Neural cell (in vitro differentiated cells): ENCODE results near the gene PTPRO. TPM values are rescaled to one million over a fixed set of nuclear protein-coding genes. Genes with fewer than 3 reads are reported as not detected.

Experiments
- H2AFZ ChIP-seq: fragments of 200-600, 300-800 bp; sonication (generic), shearing (Covaris generic); 2 replicates; pipeline ENCODE4 v1.6.0; 2014; ENCODE audit warnings: low read depth, mild to moderate bottlenecking, antibody characterized with exemption, low read length, moderate library complexity
- H3F3A ChIP-seq: fragments of 200-600 bp; shearing (Covaris generic); 2 replicates; pipeline ENCODE4 v1.6.1; 2016; ENCODE audit warnings: mild to moderate bottlenecking, moderate library complexity, mixed read lengths, antibody characterized with exemption, low read length; ENCODE audit not compliant: insufficient read depth, poor library complexity, severe bottlenecking
- H3K27ac ChIP-seq: fragments of 200-600, 300-800 bp; sonication (generic), shearing (Covaris generic); 2 replicates; pipeline ENCODE4 v1.5.1; 2014; ENCODE audit warnings: mild to moderate bottlenecking, low read length, moderate library complexity
- H3K27me3 ChIP-seq: fragments of 300-800, 200-600 bp; sonication (generic), shearing (Covaris generic); 2 replicates; pipeline ENCODE4 v1.6.0; 2014; ENCODE audit warnings: mild to moderate bottlenecking, low read depth, low read length, moderate library complexity; ENCODE audit not compliant: insufficient read depth
- H3K36me3 ChIP-seq: fragments of 300-800, 200-600 bp; sonication (generic), shearing (Covaris generic); 2 replicates; pipeline ENCODE4 v1.5.1; 2014; ENCODE audit warnings: mild to moderate bottlenecking, antibody characterized with exemption, low read length, moderate library complexity; ENCODE audit not compliant: insufficient read depth
- H3K4me2 ChIP-seq: fragments of 300-800, 200-600 bp; sonication (generic), shearing (Covaris generic); 2 replicates; pipeline ENCODE4 v1.6.0; 2014; ENCODE audit warnings: mild to moderate bottlenecking, low read length
- H3K4me3 ChIP-seq: fragments of 300-800, 200-600 bp; sonication (generic), shearing (Covaris generic); 2 replicates; pipeline ENCODE4 v1.5.1; 2014; ENCODE audit warnings: mild to moderate bottlenecking, low read length, moderate library complexity
- H3K79me2 ChIP-seq: fragments of 200-600 bp; shearing (Covaris generic); replicated peaks from 2 replicates; pipeline ENCODE4 v1.6.0; 2014; ENCODE audit warnings: mild to moderate bottlenecking, low read length, moderate library complexity; ENCODE audit not compliant: insufficient read depth
- H3K9ac ChIP-seq: fragments of 300-800, 200-600 bp; sonication (generic), shearing (Covaris generic); 2 replicates; pipeline ENCODE4 v1.6.1; 2016; ENCODE audit warnings: mild to moderate bottlenecking, low read length, mixed read lengths
- H3K9me2 ChIP-seq: fragments of 200-600 bp; shearing (Covaris generic); 2 replicates; pipeline ENCODE4 v1.6.1; 2016; ENCODE audit warnings: mild to moderate bottlenecking, low read length, mixed read lengths; ENCODE audit not compliant: insufficient read depth
- H3K9me3 ChIP-seq: fragments of 200-600, 300-800 bp; sonication (generic), shearing (Covaris generic); 2 replicates; pipeline ENCODE4 v1.6.1; 2016; ENCODE audit warnings: mild to moderate bottlenecking, mixed run types, low read length, moderate library complexity, mixed read lengths
- H4K20me1 ChIP-seq: fragments of 200-600 bp; shearing (Covaris generic); 2 replicates; pipeline ENCODE4 v1.6.1; 2016; ENCODE audit warnings: mild to moderate bottlenecking, mixed run types; ENCODE audit not compliant: insufficient read depth
- CTCF ChIP-seq: fragments of 450-650 bp; IDR thresholded peaks from 2 replicates; pipeline ENCODE4 v1.5.1; 2014; ENCODE audit warnings: antibody characterized with exemption, mild to moderate bottlenecking, moderate library complexity; ENCODE audit not compliant: poor library complexity, severe bottlenecking
- EP300 ChIP-seq: fragments of 450-650 bp; conservative IDR thresholded peaks from 2 replicates; pipeline ENCODE4 v1.6.1; 2014; ENCODE audit warnings: antibody characterized with exemption, mild to moderate bottlenecking, moderate library complexity; ENCODE audit not compliant: poor library complexity, severe bottlenecking
- EZH2 ChIP-seq: fragments of 200-600, 300-800 bp; shearing (Covaris generic), sonication (generic); IDR thresholded peaks from 2 replicates; pipeline ENCODE4 v1.6.1; 2014; ENCODE audit warnings: antibody characterized with exemption, low read length, borderline replicate concordance, mild to moderate bottlenecking; ENCODE audit not compliant: insufficient read depth, poor library complexity, severe bottlenecking
- MXI1 ChIP-seq: fragments of 450-650 bp; conservative IDR thresholded peaks from 2 replicates; pipeline ENCODE4 v1.6.1; 2014; ENCODE audit warnings: antibody characterized with exemption, mild to moderate bottlenecking; ENCODE audit not compliant: poor library complexity, severe bottlenecking
- POLR2AphosphoS5 ChIP-seq: IDR thresholded peaks from 2 replicates; pipeline ENCODE4 v1.6.1; 2012
- RAD21 ChIP-seq: fragments of 450-650 bp; conservative IDR thresholded peaks from 2 replicates; pipeline ENCODE4 v1.6.1; 2014; ENCODE audit warnings: antibody characterized with exemption, mild to moderate bottlenecking, moderate library complexity
- REST ChIP-seq: IDR thresholded peaks from 2 replicates; pipeline ENCODE4 v1.6.1; 2012; ENCODE audit warnings: borderline replicate concordance
- SMC3 ChIP-seq: fragments of 450-650 bp; conservative IDR thresholded peaks from 2 replicates; pipeline ENCODE4 v1.6.1; 2014; ENCODE audit warnings: antibody characterized with exemption, mild to moderate bottlenecking, moderate library complexity; ENCODE audit not compliant: poor library complexity
- TAF1 ChIP-seq: IDR thresholded peaks from 2 replicates; pipeline ENCODE4 v1.6.1; 2012; ENCODE audit warnings: low read depth
- polyA plus RNA-seq: library from polyadenylated mRNA; depleted of rRNA; stranded (reverse); fragments of >200 nt; gene quantifications from 2 replicates; pipeline ENCODE4 v1.2.3, GENCODE V29; 2014

The PTPRO gene
- polyA plus RNA-seq, 1 donor from 2014 or later = 124 TPM

DNA sequence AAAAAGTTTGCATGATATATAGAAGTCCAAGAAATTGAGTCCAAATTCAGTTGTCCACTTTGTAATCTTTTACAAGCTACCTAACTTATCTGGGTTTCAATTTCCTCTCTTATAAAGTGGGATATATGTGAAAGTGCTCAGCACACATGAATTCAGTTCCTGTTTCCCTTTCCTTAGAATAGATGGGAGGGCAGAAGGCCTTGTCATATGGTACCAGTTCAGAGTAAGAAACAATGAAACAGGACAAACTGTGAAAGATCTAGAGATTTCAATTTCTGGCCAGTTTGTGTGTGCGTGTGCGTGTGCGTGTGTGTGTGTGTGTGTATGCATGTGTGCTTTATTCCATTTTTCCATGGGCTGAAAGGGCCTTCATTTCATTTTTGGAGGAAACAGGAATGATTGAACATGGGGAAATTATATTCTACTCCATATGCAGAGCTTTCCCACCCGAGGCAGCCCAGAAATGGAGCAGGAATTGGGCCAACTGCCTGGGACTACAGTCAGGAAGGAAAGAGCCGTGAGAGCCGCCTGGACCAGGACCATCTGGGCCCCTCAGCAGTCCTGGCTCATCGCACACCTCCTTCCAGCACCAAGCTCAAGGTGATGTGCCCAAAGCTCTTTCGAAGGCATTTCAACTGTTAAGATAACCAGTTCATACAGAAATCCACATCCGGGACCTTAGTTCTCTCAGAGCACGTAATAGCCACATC lies 283.7 kb downstream of the PTPRO start:
- H3K36me3 ChIP-seq = no peaks in the 10 kb centered on the region
- H3K79me2 ChIP-seq = no peaks in the 10 kb centered on the region
- no peaks in the 10 kb centered on the region for H3K27me3 ChIP-seq
- no peak overlapping the region for H3K4me3 ChIP-seq
- no peak overlapping the region for H2AFZ ChIP-seq
- H3K4me2 ChIP-seq = no peak overlapping the region
- no peak overlapping the region for H3K27ac ChIP-seq
- no peaks in the 10 kb centered on the region for H3K9me2 ChIP-seq
- no peaks in the 10 kb centered on the region for H3K9me3 ChIP-seq
- no peaks in the 10 kb centered on the region for H4K20me1 ChIP-seq
- TF ChIP-seq RAD21 (no peak), POLR2AphosphoS5 (no peak), MXI1 (no peak), EZH2 (no peak), REST (no peak), SMC3 (no peak), EP300 (no peak), TAF1 (no peak), CTCF (no peak)
- H3F3A ChIP-seq = no peaks in the 10 kb centered on the region
- H3K9ac ChIP-seq = no peak overlapping the region

GRCh38 chr12:15608406-15608805 lies 286.1 kb downstream of the PTPRO start:
- no peaks in the 10 kb centered on the region for H4K20me1 ChIP-seq
- H2AFZ ChIP-seq = no peak overlapping the region
- no peaks in the 10 kb centered on the region for H3K36me3 ChIP-seq
- no peak overlapping the region for H3K4me2 ChIP-seq
- H3K9me2 ChIP-seq = no peaks in the 10 kb centered on the region
- H3K27ac ChIP-seq = no peak overlapping the region
- no peak overlapping the region for H3K4me3 ChIP-seq
- H3K9me3 ChIP-seq = no peaks in the 10 kb centered on the region
- TF ChIP-seq MXI1 (no peak), EP300 (no peak), REST (no peak), CTCF (no peak), POLR2AphosphoS5 (no peak), SMC3 (no peak), EZH2 (no peak), RAD21 (no peak), TAF1 (no peak)
- H3K27me3 ChIP-seq = no peaks in the 10 kb centered on the region
- H3F3A ChIP-seq = no peaks in the 10 kb centered on the region
- H3K9ac ChIP-seq = no peak overlapping the region
- H3K79me2 ChIP-seq = no peaks in the 10 kb centered on the region
